ENCODE results near the gene DYNLT1. TPM values are rescaled to one million over a fixed set of nuclear protein-coding genes. Genes with fewer than 3 reads are reported as not detected.

Gene DYNLT1
- total and polyA plus RNA-seq, 9 of the 15 experiments (the other 6 are each of a cell fraction or from before 2014, with no cell fraction given): 42.2 to 583 (median 127) TPM

- no peak for TF ChIP-seq BCLAF1 (IDR thresholded peaks at IDR 0.05; ENCODE audit: borderline replicate concordance in 1 of 2, control insufficient read depth in 1 of 2, low read depth in 2 of 2, low read length in 1 of 2)
- no peak for TF ChIP-seq ZBED1 (IDR thresholded peaks at IDR 0.05)
- no peak for TF ChIP-seq SIX5 (IDR thresholded peaks at IDR 0.05; ENCODE audit: borderline replicate concordance in 1 of 2, insufficient read depth in 1 of 2, low read depth in 1 of 2, low read length in 2 of 2)
- TF ChIP-seq MYBL2 (IDR thresholded peaks at IDR 0.05; ENCODE audit: low read depth): no peak
- TF ChIP-seq MYBL2 (CRISPR knock-in tag; IDR thresholded peaks at IDR 0.05; ENCODE audit: borderline replicate concordance): no peak
- peak; percentile 76; the same call in 1 of the 2 replicates for TF ChIP-seq PHB (CRISPR knock-in tag; IDR thresholded peaks at IDR 0.05)
- no peak for TF ChIP-seq SMARCA5 (IDR thresholded peaks at IDR 0.05)
- peak; percentile 95 for TF ChIP-seq ATF7 (IDR thresholded peaks at IDR 0.05)
- peak; percentile 92; the same call in 1 of the 2 replicates for TF ChIP-seq RBM34 (IDR thresholded peaks at IDR 0.05; ENCODE audit: borderline replicate concordance, insufficient read depth, low read length)
- no peak for TF ChIP-seq THRB (CRISPR knock-in tag; conservative IDR thresholded peaks at IDR 0.05)
- no peak for TF ChIP-seq HOMEZ (CRISPR knock-in tag; IDR thresholded peaks at IDR 0.05)
- no peak for TF ChIP-seq MECOM (CRISPR knock-in tag; IDR thresholded peaks at IDR 0.05)
- no peak for TF ChIP-seq ZNF134 (CRISPR knock-in tag; conservative IDR thresholded peaks at IDR 0.05)
- TF ChIP-seq TAF15 (IDR thresholded peaks at IDR 0.05; ENCODE audit: low read depth, low read length): no peak
- peak; percentile 96 for TF ChIP-seq KDM5B (IDR thresholded peaks at IDR 0.05; ENCODE audit: insufficient replicate concordance, low read depth, low read length)
- no peak for TF ChIP-seq MIER1 (IDR thresholded peaks at IDR 0.05; ENCODE audit: low read depth)
- no peak for TF ChIP-seq HIVEP1 (CRISPR knock-in tag; IDR thresholded peaks at IDR 0.05)
- TF ChIP-seq PHTF2 (CRISPR knock-in tag; IDR thresholded peaks at IDR 0.05): no peak
- TF ChIP-seq ZKSCAN1 (IDR thresholded peaks at IDR 0.05; ENCODE audit: low read depth, low read length): no peak
- peak; percentile 62; the same call in 1 of the 2 replicates for TF ChIP-seq JUND (IDR thresholded peaks at IDR 0.05; ENCODE audit: borderline replicate concordance, low read depth, low read length)
- TF ChIP-seq JUND (tag; IDR thresholded peaks at IDR 0.05; ENCODE audit: borderline replicate concordance, low read depth, low read length): peak; percentile 75; the same call in 2 of the 3 replicates
- no peak for TF ChIP-seq HCFC1 (IDR thresholded peaks at IDR 0.05; ENCODE audit: low read depth, low read length)
- peak; percentile 73 for TF ChIP-seq TBP (optimal IDR thresholded peaks at IDR 0.05; ENCODE audit: low read depth, low read length)
These were observed at the start of gene DYNLT1 (continued) for GRCh38 chr6:158644231-158645063.
